ENCODE results near the gene MEGF11. TPM values are rescaled to one million over a fixed set of nuclear protein-coding genes. Genes with fewer than 3 reads are reported as not detected.
A peak's percentile ranks its signal among the peaks of the same experiment; 100 is the strongest.

MEGF11 gene
- total RNA-seq, 4 donors from 2014 or later: 0.87 to 7.3 (median 4.9) TPM

GRCh38 chr15:66252685-66253417, 699 bp downstream of the MEGF11 start:
- Histone ChIP-seq H3K36me3 (no peaks in the 10 kb centered on the region), H3K27ac (no peak overlapping the region), H3K4me3 (peak overlapping the region; percentile 37 to 62 (median 49)), H3K27me3 (peaks cover 0 to 83% of the 10 kb centered on the region in 2 donors), H3K9me3 (no peaks in the 10 kb centered on the region), H3K4me1 (peaks cover 0 to 32% (median 27%) of the 10 kb centered on the region in 4 donors)
- no peak for DNase-seq (ENCODE audit: low spot score in 2 of 2)
- WGBS, 2 donors: 0% methylated on average over 19 to 21 of the region's 64 CpGs
- no peak for TF ChIP-seq CTCF (IDR thresholded peaks at IDR 0.05)
- no peak for TF ChIP-seq POLR2A (IDR thresholded peaks at IDR 0.05)
- TF ChIP-seq EP300 (IDR thresholded peaks at IDR 0.05): no peak

GRCh38 chr15:66251790-66252684, 1.5 kb downstream of the MEGF11 start:
- H3K27ac ChIP-seq: no peak overlapping the region
- TF ChIP-seq CTCF (IDR thresholded peaks at IDR 0.05) (peak; percentile 43 to 72 (median 59)), EP300 (IDR thresholded peaks at IDR 0.05) (no peak)
- H3K4me3 ChIP-seq: peak overlapping the region; percentile 37 to 62 (median 49)
- no peaks in the 10 kb centered on the region for H3K36me3 ChIP-seq
- no peaks in the 10 kb centered on the region for H3K9me3 ChIP-seq
- peaks cover 0 to 76% of the 10 kb centered on the region in 2 donors for H3K27me3 ChIP-seq
- 2 to 8% methylated on average over 51 to 53 of the region's 72 CpGs for WGBS, 2 donors
- peaks cover 0 to 32% (median 27%) of the 10 kb centered on the region in 4 donors for H3K4me1 ChIP-seq
- DNase-seq (ENCODE audit: low spot score in 2 of 2): peak; percentile 21 to 38

- no peaks in the 10 kb centered on the region for H3K36me3 ChIP-seq
- H3K9me3 ChIP-seq: no peaks in the 10 kb centered on the region
- DNase-seq (ENCODE audit: low spot score in 2 of 2): no peak
- no peak overlapping the region for H3K27ac ChIP-seq
- H3K4me3 ChIP-seq: no peak overlapping the region
- WGBS, 2 donors: 59 to 60% methylated on average over 10 of the region's 10 CpGs
- no peak for TF ChIP-seq CTCF (IDR thresholded peaks at IDR 0.05)
- no peak for TF ChIP-seq EP300 (IDR thresholded peaks at IDR 0.05)
- peaks cover 0 to 32% (median 27%) of the 10 kb centered on the region in 4 donors for H3K4me1 ChIP-seq
- peaks cover 0 to 75% of the 10 kb centered on the region in 2 donors for H3K27me3 ChIP-seq
Observed at GRCh38 chr15:66251065-66251789, 2.3 kb downstream of the MEGF11 start.

- H3K4me1 ChIP-seq: peaks cover 0 to 31% (median 27%) of the 10 kb centered on the region in 4 donors
- H3K9me3 ChIP-seq: no peaks in the 10 kb centered on the region
- H3K27me3 ChIP-seq: peaks cover 0 to 74% of the 10 kb centered on the region in 2 donors
- no peak for DNase-seq (ENCODE audit: low spot score in 2 of 2)
- no peaks in the 10 kb centered on the region for H3K36me3 ChIP-seq
- WGBS, 2 donors: 78 to 86% methylated on average over 2 of the region's 2 CpGs
- no peak overlapping the region for H3K27ac ChIP-seq
- H3K4me3 ChIP-seq: no peak overlapping the region
- TF ChIP-seq EP300 (IDR thresholded peaks at IDR 0.05) (no peak), CTCF (IDR thresholded peaks at IDR 0.05) (no peak), POLR2A (IDR thresholded peaks at IDR 0.05) (no peak)
Observed at GRCh38 chr15:66249605-66250174, 3.9 kb downstream of the MEGF11 start.
